ENCODE data around the gene FGF14.

DNA sequence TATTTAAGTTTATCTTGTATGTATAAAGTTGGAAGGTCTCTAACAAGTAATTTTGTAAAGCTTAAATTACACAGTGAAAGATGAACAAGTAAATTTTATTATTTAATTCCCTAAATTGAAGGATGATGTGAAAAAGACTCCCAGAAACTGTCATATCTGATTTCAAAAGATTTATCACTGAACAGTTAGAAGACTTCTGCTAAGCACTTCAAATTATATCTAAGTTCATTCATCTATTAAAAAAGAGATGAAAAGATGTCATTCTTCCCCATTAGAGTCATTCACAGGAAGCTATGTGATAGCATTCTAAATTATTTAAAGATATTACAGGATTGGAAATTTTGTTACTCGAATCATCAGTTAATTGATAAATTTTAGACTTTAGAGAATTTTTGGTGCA, 590.0 kb downstream of the FGF14 start:
- TF ChIP-seq CTCF (IDR thresholded peaks at IDR 0.05) (no peak), POLR2A (IDR thresholded peaks at IDR 0.05) (no peak)

Data from lower leg skin (tissue), 3 donors.